ENCODE data around the gene PPP1R3G.

PPP1R3G gene

GRCh38 chr6:5093231-5094015 is 8.3 kb downstream of the PPP1R3G start:
- DNase-seq (ENCODE audit: low read depth, low spot score), result no peak

DNA sequence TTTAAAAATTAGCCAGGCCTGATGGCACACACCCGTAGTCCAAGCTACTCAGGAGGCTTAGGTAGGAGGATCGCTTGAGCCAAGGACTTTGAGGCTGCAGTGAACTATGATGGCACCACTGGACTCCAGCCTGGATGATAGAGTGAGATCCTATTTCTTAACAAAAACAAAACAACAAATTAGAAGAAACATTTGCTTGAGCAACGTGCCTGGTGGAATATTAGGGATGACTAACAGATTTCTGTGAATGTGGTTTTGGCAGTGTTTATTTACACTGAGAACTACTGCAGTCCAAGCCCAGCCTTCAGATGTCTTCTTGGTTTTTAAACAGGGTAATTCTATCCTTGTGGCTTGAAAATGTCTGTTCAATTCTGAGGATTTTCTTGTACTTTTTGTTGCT is 9.2 kb downstream of the PPP1R3G start:
- DNase-seq (ENCODE audit: low read depth, low spot score), result no peak

GRCh38 chr6:5095236-5095635 is 10.1 kb downstream of the PPP1R3G start:
- DNase-seq (ENCODE audit: low read depth, low spot score), result no peak

DNA sequence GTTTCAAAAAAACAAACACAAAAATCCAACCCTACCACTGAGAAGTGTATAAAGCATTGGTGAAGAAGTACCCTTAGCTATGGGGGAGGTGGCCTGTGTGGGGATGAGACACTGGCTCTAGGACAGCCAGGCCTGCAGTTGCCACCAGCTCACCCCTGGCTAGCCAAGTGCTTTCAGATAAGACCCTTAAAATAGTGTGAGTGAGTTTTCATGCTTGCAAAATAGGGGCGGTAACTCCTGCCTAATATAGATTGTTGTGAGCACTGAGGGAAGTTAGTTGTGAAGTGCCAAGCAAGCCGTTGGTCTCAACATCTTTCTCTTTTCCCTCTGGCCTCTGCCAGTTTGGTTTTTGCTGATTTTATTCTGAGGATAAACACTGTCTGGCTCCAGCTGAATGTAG is 11.3 kb downstream of the PPP1R3G start:
- no peak for DNase-seq (ENCODE audit: low read depth, low spot score)

GRCh38 chr6:5098501-5099270 is 13.5 kb downstream of the PPP1R3G start:
- no peak for DNase-seq (ENCODE audit: low read depth, low spot score)

- no peak for DNase-seq (ENCODE audit: low read depth, low spot score)
These were observed 14.4 kb downstream of the PPP1R3G start for GRCh38 chr6:5099537-5099936.

DNA sequence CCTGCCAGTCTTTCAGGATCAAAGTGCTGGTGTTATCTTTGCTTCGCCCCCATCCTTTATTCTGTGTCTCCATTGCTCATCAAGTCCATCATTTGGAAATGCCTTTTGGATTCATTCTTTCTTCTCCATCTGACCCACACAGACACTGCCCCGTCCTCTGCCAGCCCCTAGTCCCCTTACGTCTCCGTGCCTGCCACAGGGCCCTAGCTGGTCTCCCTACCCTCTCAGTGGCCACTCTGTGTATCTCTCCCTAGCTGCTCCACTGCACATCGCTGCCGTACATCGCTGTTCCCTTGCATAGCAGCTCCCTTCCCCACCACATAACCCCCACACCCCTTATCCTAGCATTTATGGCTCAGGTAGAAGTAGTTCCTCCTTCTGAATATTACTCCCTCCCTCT is 15.7 kb downstream of the PPP1R3G start:
- DNase-seq (ENCODE audit: low read depth, low spot score), result no peak

- no peak for DNase-seq (ENCODE audit: low read depth, low spot score)
These were observed 17.3 kb downstream of the PPP1R3G start for GRCh38 chr6:5102267-5102970.

DNA sequence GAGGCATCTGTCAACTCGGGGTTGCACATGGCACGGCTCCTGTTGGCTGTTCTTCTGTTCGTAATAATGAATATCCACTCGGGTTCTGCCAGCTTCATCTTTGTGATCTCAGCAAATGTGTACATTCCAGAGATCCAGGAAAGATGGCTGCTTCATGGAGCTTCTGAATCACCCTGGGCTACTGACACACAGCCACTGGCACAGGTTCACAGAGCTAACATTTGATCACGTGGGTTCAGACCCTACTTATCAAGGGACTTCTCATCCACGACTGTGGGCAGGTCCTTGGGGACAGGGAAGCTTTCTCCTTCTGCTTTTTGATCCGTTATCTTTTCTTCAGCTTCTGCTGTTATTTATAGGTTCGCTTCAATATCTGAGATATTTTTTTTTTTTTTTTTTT is 18.1 kb downstream of the PPP1R3G start:
- no peak for DNase-seq (ENCODE audit: low read depth, low spot score)

DNA sequence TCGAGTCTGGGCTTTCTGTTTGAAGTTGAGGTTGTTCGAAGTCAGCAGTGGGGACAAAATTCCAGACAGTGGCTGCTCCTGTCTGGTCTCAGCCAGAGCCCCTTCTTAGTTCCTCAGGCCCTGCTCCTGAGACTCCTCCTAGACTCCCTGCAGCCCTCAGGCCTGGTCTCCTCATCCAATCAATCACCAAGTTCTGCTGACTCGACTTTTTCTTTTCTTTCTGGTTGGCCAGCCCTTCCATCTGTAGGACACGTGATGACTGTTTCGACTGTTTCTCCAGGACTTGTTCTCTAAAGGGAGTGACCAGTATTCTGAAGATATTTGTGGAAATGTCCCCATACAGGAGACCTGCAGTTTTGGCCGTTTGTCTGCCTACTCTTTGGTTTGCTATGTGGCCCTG is 19.5 kb downstream of the PPP1R3G start:
- DNase-seq (ENCODE audit: low read depth, low spot score), result peak; percentile 69

DNA sequence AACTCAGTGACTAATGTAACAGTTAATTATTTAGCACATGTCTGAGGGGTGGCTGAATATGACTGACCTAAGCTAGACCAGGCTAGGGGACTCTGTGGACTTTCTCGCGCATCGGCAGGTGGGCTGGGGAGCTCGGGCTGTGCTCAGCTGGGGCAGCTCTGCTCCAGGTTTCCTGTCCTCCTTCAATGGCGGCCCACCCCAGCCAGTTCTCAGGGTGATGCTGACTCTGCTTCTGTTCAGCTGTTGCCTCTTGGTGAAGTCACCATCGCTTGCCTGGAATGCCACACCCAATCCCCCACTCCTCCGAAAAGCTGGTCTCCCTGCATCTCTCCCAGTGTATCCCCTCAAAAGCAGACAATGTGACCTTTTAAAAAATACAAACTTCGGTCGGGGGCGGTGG is 20.0 kb downstream of the PPP1R3G start:
- DNase-seq (ENCODE audit: low read depth, low spot score), result no peak

DNA sequence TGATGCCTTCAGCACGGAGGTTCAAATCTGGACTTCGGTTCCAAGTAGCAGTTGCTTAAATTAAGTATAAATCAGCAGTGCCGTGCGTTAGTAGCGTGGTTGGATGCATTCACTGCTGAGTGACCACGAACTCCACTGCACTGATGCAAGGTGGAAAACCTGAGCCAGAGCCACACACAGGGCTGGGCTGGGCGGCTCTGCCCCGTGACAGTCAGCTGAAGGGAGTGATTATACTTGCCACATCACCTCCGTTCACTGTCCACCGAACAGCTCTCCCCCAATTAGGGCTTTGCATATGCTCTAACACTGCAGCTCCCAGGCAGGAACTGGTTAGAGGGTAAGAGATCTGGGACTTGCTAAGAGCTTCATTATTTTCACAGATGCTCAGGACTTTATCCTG is 22.2 kb downstream of the PPP1R3G start:
- DNase-seq (ENCODE audit: low read depth, low spot score), result no peak

DNA sequence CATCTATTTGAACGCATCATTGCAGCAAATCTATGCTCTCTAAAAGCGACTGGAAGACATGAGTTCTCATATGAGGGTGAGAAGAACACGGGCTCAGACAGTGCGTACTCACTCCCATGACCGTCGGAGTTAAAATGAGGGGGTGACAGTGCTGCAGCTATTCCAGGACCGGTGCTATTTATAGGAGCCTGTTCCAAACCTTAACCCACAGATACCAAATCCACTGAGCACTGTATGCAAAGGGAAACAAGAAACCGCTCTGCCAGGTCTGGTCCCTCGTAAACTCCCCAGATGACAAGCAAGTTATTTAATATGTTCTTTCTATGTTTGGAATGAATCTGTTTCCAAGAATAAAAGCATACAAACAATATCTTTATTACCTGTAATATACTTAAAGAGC is 22.9 kb downstream of the PPP1R3G start:
- no peak for DNase-seq (ENCODE audit: low read depth, low spot score)

DNA sequence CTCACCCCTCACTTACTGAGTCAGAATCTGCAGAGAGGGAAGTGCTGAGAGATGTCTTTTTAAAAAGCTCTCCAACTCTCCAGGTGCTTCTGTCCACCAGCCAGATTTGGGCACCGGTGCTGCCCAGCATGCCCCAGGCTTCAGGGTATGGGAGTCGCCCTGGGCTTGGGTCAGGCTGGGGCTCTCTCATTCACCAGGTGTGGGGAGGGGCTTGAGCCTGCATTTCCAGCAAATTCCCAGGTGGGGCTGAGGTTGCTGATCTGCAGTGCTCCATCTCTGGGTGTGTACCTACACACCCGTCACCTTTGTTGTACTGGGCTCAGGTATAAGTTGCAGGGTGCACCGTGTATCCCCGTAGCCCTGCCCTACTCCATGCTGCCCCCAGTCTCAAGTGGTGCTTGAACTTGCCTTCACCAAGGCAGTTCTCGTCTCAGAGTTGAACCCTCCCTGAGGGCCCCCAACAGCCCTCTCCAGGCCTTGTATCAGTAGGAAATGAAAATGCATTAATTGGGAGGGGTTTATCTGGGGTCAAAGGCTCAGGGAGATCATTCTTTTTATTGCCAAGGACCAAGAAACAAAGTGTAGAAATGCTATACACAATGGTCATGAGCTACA is 23.5 kb downstream of the PPP1R3G start:
- no peak for DNase-seq (ENCODE audit: low read depth, low spot score)

- DNase-seq (ENCODE audit: low read depth, low spot score), result no peak
These were observed 24.3 kb downstream of the PPP1R3G start for GRCh38 chr6:5109436-5109835.

DNA sequence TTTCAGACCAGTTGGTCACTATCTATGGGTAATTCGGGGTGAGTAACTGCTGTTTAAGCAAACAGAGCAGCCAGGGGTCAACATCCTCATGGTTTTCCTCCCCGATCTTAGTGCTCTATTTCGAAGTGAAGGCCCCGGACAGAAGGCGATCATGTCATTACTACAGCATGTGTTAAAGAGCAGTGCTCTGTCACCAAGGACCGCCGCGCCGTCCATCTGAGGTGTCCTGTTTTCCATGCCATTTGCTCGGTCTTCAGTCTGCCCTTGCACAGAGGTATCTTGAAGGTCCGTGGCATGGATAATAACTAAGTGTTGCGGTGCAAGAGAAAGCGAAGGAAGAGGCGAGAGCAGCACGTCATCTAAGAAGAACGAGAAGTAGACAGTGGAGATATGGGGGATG is 25.1 kb downstream of the PPP1R3G start:
- DNase-seq (ENCODE audit: low read depth, low spot score), result no peak

DNA sequence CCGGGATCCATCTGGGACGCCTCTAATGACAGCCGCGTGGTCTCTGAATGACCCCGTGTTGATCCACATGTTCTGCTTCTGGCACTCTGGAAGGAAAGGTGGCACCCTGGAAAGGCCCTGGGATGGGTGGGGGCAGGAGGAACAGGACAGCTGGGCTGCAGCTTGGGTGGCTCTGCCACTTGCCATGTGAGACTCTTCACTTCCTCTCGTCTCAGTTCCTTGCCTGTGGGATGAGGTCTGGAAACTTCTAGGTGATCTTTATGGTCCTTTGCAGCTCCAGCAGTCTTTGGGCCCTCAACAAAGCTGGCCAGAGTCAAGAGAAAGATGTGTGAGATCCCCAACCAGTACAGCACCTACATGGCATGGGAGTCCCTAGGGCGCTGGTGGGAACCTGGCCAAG is 26.5 kb downstream of the PPP1R3G start:
- DNase-seq (ENCODE audit: low read depth, low spot score), result no peak

GRCh38 chr6:5112066-5112799 is 27.1 kb downstream of the PPP1R3G start:
- DNase-seq (ENCODE audit: low read depth, low spot score), result peak; percentile 29

DNA sequence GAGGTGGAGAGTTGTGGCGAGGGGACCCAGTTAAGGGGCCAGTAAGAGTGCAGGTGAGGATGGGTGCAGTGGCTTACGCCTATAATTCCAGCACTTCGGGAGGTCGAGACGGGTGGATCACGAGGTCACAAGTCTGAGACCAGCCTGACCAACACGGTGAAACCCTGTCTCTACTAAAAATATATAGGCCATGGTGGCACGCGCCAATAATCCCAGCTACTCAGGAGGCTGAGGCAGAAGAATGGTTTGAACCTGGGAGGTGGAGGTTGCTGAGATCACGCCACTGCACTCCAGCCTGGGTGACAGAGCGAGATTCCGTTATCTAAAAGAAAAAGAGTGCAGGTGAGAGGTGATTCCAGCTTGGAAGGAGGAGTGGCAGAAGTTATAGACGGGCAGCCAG is 28.0 kb downstream of the PPP1R3G start:
- no peak for DNase-seq (ENCODE audit: low read depth, low spot score)

- DNase-seq (ENCODE audit: low read depth, low spot score), result no peak
These were observed 30.0 kb downstream of the PPP1R3G start for GRCh38 chr6:5115168-5115567.

DNA sequence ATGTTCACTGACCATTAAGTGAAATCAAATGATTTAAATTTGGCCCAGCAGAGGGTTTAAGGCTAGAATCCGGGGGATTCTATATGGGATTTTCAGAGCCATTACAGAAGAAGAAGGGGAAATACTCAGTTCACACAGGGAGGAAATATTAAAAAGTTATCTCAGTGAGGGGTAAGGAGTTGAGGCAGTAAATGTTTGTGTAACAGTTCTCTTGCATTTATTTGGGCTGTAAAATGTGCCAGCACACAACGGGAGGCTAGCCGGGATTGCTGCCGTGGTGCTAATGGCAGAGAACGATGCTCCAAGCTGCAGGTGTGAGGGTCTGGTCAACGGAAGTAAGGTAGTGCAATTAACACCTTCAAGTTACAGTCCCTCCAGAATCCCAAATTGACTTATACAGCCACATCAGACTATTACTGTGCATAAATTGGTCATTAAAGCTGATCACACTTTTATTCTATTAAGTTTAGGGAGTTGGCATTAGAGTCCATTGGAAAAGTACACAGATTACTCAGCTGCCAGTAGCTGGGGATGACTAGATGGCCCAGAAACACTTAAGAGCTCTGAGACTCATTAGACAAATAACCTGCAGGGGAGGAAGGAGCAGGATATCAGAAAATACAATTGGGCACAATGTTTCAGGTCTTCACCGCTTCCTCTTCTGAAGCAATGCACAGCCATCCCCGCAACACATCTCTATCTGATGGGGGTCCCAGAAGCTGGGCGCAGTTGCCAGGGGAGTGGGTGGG is 31.3 kb downstream of the PPP1R3G start:
- no peak for DNase-seq (ENCODE audit: low read depth, low spot score)
